IPS DF 4.7 (cell line): ENCODE data around the gene SSH2.

Source experiments
- DNase-seq: peaks from one replicate; pipeline ENCODE4 v3.0.0-alpha.2; 2013; ENCODE audit warnings: low spot score; ENCODE audit errors: extremely low read depth

The SSH2 gene

DNA sequence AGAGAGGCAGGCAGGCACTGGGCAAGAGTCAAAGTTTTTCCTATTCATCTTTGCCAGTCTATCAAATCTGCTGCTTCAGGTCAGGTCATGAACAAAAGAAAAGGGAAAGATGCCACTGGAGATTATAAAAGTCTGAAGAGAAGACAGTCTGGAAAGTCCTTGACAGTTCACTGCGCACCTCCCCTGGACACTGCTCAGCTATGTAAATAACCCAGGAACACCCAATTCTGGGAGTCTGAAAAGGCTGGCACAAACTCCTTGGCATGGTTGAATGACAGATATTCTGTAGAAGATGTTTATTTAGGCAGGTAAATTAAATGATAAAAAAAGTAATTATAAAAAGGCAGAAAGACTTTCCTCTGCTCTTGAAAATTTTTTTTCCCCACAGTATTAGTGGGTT lies 302.1 kb downstream of the SSH2 start:
- DNase-seq: no peak

DNA sequence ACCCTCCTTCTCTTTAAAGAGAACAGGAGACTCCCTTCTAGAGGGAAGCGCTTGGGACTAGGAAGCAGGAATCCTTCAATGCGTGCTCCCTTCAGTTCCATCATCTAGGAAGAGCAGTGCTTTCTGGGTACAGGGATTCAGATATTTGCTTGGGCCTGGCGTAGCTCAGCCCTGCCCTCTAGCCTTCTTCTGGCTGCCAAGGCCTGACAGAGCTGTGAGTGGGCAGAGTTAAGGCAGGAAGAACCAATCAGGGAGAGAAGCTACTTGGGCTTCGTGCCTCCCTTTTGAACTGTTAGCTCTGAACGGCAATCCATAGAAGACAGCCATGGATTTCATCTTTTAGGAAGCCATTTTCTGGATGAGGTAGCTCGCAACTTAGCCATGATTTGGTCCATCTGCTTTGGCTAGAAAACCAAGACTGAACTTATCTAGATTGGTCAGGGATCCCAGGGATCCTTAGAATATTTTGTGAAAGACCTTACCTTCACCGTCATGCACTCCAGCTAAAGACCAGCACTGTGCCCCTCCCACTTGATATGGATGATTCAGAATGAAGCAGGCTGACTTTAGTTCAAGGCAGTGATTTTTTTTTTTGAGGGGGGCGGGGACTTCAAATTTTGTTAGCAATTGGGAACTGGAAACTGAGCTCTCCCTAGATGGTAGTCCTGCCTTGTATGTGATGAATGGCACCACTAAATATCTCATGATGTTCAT lies 304.8 kb downstream of the SSH2 start:
- DNase-seq: no peak

- no peak for DNase-seq
Observed at GRCh38 chr17:29624586-29624985, 305.4 kb downstream of the SSH2 start.

DNA sequence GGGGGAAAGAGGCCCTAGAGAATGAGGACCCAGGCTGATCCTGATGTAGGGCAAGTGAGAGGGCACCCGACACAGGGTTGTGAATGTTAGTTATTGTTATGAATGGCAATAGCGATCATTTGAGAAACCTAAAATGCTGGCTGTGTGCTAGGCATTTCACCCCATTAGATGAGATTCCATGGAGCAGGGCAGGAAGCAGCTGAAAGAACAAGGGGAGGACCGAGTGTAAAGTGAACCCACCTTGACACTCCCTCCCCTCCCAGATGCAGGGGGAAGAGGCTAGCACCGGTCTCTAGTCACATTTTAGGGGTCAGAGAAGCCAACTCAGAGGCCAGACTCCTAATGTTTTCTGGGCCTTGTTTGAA lies 306.8 kb downstream of the SSH2 start:
- no peak for DNase-seq

- DNase-seq: no peak
Observed at GRCh38 chr17:29622337-29623282, 307.4 kb downstream of the SSH2 start, which contains the start of gene CORO6. TSS of gene CORO6 (minus strand) at chr17:29622912. CDS start at chr17:29621421, 1,491 bp downstream.

- no peak for DNase-seq
Observed at GRCh38 chr17:29621751-29622194, 308.3 kb downstream of the SSH2 start.

DNA sequence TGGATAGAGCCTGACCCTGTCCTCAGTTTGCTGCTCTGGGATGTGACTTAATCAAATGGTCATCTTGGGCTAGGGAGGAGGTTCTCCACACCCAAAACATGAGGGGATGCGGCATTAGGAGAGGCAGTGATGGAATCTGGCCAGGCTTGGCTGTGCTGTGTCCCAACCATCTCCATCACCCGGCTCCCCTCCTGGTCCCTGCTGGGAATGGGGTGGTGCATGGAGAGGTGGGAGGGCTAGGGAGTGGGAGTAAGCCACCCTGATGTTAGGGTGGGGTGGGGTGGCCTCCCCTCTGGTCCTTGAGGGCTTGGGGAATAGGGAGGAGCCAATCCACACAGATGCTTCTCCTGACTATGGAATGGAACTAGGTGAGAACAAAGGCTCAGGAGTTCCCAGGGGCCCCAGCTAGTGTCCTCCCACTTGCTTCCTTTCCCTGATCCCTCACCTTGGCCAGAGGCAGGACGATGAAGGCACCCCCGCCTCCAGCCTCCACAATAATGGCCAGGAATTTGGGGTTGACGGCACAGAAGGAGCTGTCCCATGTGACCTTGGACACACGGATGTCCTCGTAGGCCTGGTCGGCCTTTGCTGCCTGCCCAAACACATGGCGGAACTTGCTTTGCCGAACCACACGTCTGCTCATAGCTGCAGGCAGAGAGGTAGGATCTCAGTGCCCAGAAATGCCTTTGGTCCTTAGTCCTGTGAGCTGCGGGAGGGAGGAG lies 309.1 kb downstream of the SSH2 start:
- DNase-seq: no peak

GRCh38 chr17:29620271-29620670 lies 309.8 kb downstream of the SSH2 start:
- DNase-seq: no peak

DNA sequence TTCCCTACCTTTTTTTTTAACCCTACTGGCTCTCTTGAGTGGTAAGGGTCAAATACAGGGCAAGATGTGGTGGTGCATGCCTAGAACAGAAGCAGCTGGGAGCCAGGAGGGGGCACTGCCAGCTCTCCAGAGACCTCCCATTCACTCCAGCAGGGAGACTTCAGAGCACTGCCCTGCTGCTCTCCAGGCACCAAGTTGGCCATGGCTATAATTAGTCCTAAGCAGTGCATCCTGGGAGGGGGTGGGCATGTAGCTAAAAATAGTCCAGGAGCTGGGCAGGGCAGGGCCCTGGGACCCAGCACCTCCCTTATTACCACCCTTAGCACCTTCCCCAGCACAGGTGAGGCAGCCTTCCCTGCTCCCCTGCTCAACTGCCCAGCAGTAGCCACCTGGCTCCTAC lies 310.8 kb downstream of the SSH2 start:
- no peak for DNase-seq

DNA sequence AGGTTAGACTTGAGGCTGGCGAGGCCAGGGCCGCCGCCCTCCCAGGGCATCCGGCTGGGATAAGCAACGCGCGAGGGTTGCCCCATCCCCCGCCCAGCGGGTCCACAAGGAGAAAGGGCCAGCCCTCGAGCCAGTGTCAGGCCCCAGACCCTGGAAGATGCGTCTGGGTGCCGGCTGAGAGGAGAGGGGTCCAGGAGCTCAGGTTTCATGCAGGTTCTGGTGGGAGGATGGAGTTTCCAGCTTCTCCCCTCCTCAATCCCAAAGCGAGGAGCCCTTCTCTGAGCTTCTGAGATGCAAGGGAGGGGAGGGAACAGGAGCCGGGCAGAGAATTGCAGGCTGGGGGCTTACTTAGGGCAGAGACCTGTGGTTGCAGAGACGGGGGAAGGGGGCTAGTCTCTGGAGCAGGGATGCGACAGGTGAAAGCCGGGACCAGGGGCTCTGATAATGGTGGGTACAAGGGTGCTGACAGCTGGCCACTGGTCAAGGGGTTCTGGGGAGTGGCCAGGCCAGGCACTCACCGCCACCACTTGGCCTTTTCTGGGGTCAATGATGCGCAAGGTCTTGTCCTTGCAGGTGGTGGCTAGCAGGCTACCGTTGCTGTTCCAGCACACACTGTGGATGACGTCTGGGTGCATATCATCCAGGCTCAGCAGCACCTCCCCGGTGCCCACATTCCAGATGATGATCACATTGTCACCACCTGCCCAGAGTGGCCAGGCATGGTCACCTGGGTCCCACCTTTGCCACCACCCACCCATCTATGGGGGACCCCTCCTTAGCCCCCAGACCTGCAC lies 311.6 kb downstream of the SSH2 start:
- DNase-seq: no peak

DNA sequence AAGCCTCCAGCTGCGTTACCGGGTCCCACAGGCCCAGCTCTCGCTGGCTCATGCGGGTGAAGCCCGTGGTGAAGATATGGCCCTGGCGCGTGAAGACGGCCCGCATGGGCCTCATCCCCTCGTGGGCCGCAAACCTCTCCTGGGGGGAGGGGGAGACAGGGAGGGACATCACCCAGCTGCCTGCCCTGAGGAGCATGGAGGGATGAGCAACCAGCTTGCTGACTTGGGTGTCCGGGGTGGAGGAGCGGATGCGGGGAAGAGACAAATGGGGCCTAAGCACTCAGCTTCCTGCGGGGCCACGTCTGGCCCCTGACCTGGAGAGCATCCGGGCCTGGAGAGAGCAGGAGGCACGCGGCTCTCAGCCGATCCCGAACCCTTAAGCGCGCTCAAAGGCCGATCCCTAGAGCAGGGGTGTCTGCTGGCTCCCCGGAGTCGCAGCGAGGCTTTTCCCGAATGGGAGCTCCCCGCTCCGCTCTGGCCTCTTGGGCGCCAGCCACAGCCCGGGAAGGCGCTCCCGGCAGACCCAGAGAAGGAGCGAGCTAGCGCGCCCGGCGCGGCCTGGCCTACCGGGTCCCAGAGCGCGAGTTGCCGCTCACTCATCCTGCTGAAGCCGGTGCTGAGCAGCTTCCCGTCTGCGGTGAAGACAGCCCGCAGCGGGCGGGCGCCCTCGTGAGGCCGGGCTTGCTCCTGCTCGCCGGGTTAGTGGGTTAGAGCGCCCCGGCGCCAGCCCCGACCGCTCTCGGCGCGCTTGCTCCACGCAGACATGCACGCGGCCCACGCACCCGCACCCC lies 312.4 kb downstream of the SSH2 start:
- no peak for DNase-seq

GRCh38 chr17:29617125-29617480 lies 312.9 kb downstream of the SSH2 start:
- DNase-seq: no peak

DNA sequence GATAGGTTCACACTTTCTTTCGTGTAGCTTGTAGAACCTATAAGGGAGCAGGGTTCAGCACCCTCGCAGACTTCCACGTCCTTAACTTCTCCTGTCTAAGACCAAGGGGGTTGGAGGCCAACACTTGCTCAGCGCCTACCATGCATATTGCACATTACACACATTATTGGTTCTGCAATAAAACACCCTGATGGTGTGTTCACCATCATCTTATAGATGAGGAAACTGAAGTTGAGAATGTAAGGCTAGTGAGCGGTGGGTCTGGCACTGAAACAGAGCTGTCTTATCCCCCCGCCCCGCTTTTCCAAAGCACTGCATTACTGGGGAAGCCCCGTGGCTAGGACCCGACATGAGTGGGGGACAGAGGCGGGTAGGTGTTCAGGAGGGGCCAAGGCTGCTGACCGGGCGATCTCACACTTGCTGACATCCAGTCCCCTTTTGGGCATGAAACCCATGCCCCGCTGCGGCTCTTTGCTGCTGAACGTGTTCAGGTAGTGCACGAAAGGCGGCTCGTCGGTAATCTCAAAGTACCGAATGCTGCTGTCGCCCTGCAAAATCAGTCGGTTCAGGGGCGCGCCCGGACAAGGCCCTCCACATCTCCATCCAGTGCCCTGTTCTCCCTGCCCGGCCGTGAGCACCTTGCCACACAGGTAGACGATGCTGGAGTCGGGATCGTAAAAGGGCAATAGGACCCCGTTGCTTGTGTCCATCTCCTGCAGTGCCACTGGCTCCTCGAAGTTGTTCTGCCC lies 313.6 kb downstream of the SSH2 start:
- no peak for DNase-seq

GRCh38 chr17:29615492-29616299 lies 314.3 kb downstream of the SSH2 start:
- no peak for DNase-seq

- no peak for DNase-seq
Observed at GRCh38 chr17:29615048-29615385, 315.0 kb downstream of the SSH2 start.

- DNase-seq: no peak
Observed at GRCh38 chr17:29614349-29615047, 315.5 kb downstream of the SSH2 start.

GRCh38 chr17:29613856-29614255 lies 316.2 kb downstream of the SSH2 start:
- no peak for DNase-seq

DNA sequence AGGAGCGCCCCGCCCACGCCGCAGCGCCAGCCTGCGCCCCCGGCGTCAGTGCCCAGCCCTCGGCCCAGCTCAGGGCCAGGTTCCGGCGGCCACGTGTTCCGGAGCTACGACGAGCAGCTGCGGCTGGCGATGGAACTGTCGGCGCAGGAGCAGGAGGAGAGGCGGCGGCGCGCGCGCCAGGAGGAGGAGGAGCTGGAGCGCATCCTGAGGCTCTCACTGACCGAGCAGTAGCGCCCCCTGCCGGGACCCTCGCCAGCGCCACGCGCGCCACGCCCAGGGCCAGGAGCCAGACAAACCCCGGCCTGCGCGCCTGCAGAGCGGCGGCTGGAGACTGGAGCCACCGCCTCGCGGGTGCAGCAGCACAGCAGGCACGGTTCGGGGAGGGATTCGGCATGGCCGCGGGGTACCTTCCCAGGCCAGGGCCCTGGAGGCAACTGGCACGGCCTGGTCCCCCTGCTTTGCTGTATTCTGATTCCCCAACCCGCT lies 316.6 kb downstream of the SSH2 start:
- no peak for DNase-seq
